HepG2 (cell line): Measurements from ENCODE around the gene GP1BA. TPM values are rescaled to one million over a fixed set of nuclear protein-coding genes. Genes with fewer than 3 reads are reported as not detected.
A peak's percentile ranks its signal among the peaks of the same experiment; 100 is the strongest.

Experiments
- ARNT2 ChIP-seq: sonication (generic); formaldehyde crosslinking; IDR thresholded peaks from 2 replicates; pipeline ENCODE4 v1.8.0; 2022; ENCODE audit warnings: mild to moderate bottlenecking, low read depth, missing genetic modification reagents, moderate library complexity
- CREB3 ChIP-seq: sonication (generic); formaldehyde crosslinking; IDR thresholded peaks from 2 replicates; pipeline ENCODE4 v1.5.0; 2020; ENCODE audit warnings: missing genetic modification reagents
- CREBL2 ChIP-seq: sonication (generic); formaldehyde crosslinking; IDR thresholded peaks from 2 replicates; pipeline ENCODE4 v1.8.1; 2023; ENCODE audit warnings: missing genetic modification reagents, mild to moderate bottlenecking, borderline replicate concordance
- CSRNP1 ChIP-seq: sonication (generic); formaldehyde crosslinking; IDR thresholded peaks from 2 replicates; pipeline ENCODE4 v1.8.1; 2023; ENCODE audit warnings: mild to moderate bottlenecking, missing genetic modification reagents
- PHF20 ChIP-seq: sonication (generic); formaldehyde crosslinking; IDR thresholded peaks from 2 replicates; pipeline ENCODE4 v1.5.0; 2020; ENCODE audit warnings: mild to moderate bottlenecking, missing genetic modification reagents
- SIX4 ChIP-seq: sonication (generic); formaldehyde crosslinking; IDR thresholded peaks from 2 replicates; pipeline ENCODE4 v1.4.0; 2020; ENCODE audit warnings: missing genetic modification reagents
- SRSF9 ChIP-seq: fragments of 200-400 bp; formaldehyde crosslinking; IDR thresholded peaks from 2 replicates; pipeline ENCODE4 v1.6.1; 2018; ENCODE audit warnings: borderline replicate concordance, mild to moderate bottlenecking, low read depth, low read length; ENCODE audit not compliant: insufficient read depth, poor library complexity, severe bottlenecking
- ZBTB33 ChIP-seq: sonication (generic); formaldehyde crosslinking; IDR thresholded peaks from 2 replicates; pipeline ENCODE4 v1.4.0; 2020; ENCODE audit warnings: missing genetic modification reagents
- ZC3H4 ChIP-seq: sonication (generic); formaldehyde crosslinking; IDR thresholded peaks from 2 replicates; pipeline ENCODE4 v1.4.0; 2020; ENCODE audit warnings: missing genetic modification reagents, borderline replicate concordance
- ZNF143 ChIP-seq: sonication (generic); formaldehyde crosslinking; IDR thresholded peaks from 2 replicates; pipeline ENCODE4 v1.4.0; 2020; ENCODE audit warnings: missing genetic modification reagents
- ZNF207 ChIP-seq: fragments of 450-650 bp; IDR thresholded peaks from 2 replicates; pipeline ENCODE4 v1.6.1; 2016; ENCODE audit warnings: antibody characterized with exemption, borderline replicate concordance
- ZNF317 ChIP-seq: sonication (generic); formaldehyde crosslinking; IDR thresholded peaks from 2 replicates; pipeline ENCODE4 v1.5.0; 2020; ENCODE audit warnings: mild to moderate bottlenecking, missing genetic modification reagents
- ZNF557 ChIP-seq: sonication (generic); formaldehyde crosslinking; IDR thresholded peaks from 2 replicates; pipeline ENCODE4 v1.4.0; 2020; ENCODE audit warnings: missing genetic modification reagents
- ZNF607 ChIP-seq: sonication (generic); formaldehyde crosslinking; IDR thresholded peaks from 2 replicates; pipeline ENCODE4 v1.5.1; 2020; ENCODE audit warnings: missing genetic modification reagents, mild to moderate bottlenecking, borderline replicate concordance
- ZNF790 ChIP-seq: sonication (generic); formaldehyde crosslinking; IDR thresholded peaks from 2 replicates; pipeline ENCODE4 v1.8.0; 2022; ENCODE audit warnings: missing genetic modification reagents, mild to moderate bottlenecking, borderline replicate concordance
- ZSCAN22 ChIP-seq: sonication (generic); formaldehyde crosslinking; IDR thresholded peaks from 2 replicates; pipeline ENCODE4 v1.4.0; 2020; ENCODE audit warnings: mild to moderate bottlenecking, missing genetic modification reagents
- polyA plus RNA-seq, 8 experiments: library from polyadenylated mRNA; depleted of rRNA in 3 of 8; stranded (reverse) in 7 of 8; unstranded in 1 of 8; fragments of >200 nt; fragmentation: Illumina TruSeq in 4 of 8; extraction: Trizol in 4 of 8; gene quantifications; 2 replicates each; pipeline versions ENCODE4 v1.2.1 to v1.2.3, GENCODE V29; 2011 to 2016; ENCODE audit warnings: low read depth in 4 of 8, missing spikeins in 1 of 8, mixed read lengths in 1 of 8; ENCODE audit not compliant: insufficient read depth in 1 of 8
- total RNA-seq, 5 experiments: library from RNA; depleted of rRNA; stranded (reverse); fragments of >200 nt; fragmentation: Illumina TruSeq; extraction: Trizol; gene quantifications; 2 replicates each; pipeline ENCODE4 v1.2.3, GENCODE V29; 2016; ENCODE audit warnings: low read depth in 1 of 5
- TF ChIP-seq, protein P1 (sequence below): sonication (generic); formaldehyde crosslinking; IDR thresholded peaks from 2 replicates; pipeline ENCODE4 v1.4.0; 2020; ENCODE audit warnings: low read depth, mild to moderate bottlenecking, missing genetic modification reagents
- TF ChIP-seq, protein P2 (sequence below): IDR thresholded peaks from 2 replicates; pipeline ENCODE4 v1.6.1; 2016; ENCODE audit warnings: control low read depth

Gene GP1BA
- total and polyA plus RNA-seq, 2 of the 13 experiments (the other 11 are each of a cell fraction or from before 2014, with no cell fraction given): not detected

- TF ChIP-seq CREB3 (CRISPR knock-in tag) (no peak), SRSF9 (no peak), ZNF207 (no peak), ZNF790 (CRISPR knock-in tag) (no peak), ZNF557 (CRISPR knock-in tag) (no peak), ZNF317 (CRISPR knock-in tag) (peak; percentile 69; the same call in 1 of the 2 replicates), ZSCAN22 (CRISPR knock-in tag) (no peak), CREBL2 (CRISPR knock-in tag) (no peak), ZBTB33 (CRISPR knock-in tag) (no peak), CSRNP1 (no peak; the same call in 1 of the 2 replicates), SIX4 (CRISPR knock-in tag) (no peak), ZNF143 (CRISPR knock-in tag) (no peak), ZC3H4 (no peak), PHF20 (CRISPR knock-in tag) (no peak), ARNT2 (CRISPR knock-in tag) (no peak), ZNF607 (CRISPR knock-in tag) (no peak)
- TF ChIP-seq, protein P1, sequence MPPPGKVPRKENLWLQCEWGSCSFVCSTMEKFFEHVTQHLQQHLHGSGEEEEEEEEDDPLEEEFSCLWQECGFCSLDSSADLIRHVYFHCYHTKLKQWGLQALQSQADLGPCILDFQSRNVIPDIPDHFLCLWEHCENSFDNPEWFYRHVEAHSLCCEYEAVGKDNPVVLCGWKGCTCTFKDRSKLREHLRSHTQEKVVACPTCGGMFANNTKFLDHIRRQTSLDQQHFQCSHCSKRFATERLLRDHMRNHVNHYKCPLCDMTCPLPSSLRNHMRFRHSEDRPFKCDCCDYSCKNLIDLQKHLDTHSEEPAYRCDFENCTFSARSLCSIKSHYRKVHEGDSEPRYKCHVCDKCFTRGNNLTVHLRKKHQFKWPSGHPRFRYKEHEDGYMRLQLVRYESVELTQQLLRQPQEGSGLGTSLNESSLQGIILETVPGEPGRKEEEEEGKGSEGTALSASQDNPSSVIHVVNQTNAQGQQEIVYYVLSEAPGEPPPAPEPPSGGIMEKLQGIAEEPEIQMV: no peak
- TF ChIP-seq, protein P2, sequence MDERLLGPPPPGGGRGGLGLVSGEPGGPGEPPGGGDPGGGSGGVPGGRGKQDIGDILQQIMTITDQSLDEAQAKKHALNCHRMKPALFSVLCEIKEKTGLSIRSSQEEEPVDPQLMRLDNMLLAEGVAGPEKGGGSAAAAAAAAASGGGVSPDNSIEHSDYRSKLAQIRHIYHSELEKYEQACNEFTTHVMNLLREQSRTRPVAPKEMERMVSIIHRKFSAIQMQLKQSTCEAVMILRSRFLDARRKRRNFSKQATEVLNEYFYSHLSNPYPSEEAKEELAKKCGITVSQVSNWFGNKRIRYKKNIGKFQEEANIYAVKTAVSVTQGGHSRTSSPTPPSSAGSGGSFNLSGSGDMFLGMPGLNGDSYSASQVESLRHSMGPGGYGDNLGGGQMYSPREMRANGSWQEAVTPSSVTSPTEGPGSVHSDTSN (CRISPR knock-in tag): no peak
Measured at GRCh38 chr17:4950075-4950745, 18.1 kb downstream of the GP1BA start (continued).
